GM19452 (cell line): ENCODE data around the gene GCFC2.
A peak's percentile ranks its signal among the peaks of the same experiment; 100 is the strongest.
"Not testable (repeated sequence)": the region's sequence is repeated elsewhere in the genome, so short reads cannot be mapped to it uniquely, and the experiment has no call there.

Experiments
- ATAC-seq: cut with Tn5 transposase; IDR thresholded peaks from one replicate; pipeline ENCODE4 v1.9.1; 2021; ENCODE audit not compliant: unreplicated experiment

Gene GCFC2

DNA sequence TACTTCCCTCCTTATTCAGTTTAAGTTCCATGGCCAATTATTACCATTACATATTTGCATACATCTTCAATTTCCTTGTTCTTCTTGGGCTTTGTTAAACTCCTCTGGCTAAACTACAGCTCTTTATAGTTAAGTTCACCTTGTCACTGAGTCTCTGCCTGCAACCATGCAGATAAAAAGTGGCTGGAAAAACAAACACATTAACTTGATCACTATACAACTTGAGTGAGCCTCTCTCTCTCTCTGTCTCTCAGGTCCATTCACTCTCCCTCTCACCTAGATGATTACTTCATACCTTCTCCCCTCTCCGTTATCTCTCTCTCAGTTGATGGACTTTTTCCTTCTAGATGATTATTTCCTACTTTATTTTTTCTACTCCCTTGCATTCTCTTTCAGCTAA lies 30.3 kb downstream of the GCFC2 start:
- ATAC-seq = no peak

DNA sequence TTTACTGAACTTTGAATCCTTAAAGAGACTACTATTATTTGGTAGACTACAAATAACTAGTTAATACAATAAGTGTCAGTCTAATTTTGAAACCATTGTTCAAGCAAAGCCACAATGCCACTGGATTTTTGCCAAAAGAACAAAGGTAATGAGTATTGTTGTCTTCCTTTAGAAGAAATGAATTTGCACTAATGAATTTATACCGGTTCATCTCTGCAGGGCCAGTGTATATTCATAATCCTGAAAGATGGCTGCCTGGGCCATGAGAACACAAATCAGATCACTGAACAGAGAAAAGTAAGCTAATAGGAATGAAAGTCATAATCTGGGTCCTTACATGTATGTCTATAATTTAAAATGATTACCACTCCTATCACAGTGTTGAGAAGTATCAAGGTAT lies 31.2 kb downstream of the GCFC2 start:
- ATAC-seq = no peak

DNA sequence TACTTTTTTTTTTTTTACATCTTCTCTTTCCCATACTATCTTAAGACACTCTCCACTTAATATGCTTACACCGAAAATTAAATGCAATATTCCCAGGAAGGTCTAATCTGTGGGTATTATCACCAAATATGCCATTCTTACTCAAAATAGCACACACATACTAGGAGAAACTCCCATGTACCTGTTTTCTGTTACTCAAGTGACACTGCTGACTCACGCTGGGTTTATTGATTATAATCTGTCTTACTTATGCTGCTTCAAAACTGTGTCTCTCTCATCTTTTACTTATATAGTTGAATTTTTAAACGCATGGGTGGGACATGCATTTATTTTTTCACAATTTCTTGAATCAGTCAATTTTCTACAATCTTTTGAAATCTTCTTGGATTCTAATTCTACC lies 34.3 kb downstream of the GCFC2 start:
- no peak for ATAC-seq

- no peak for ATAC-seq
Measured at GRCh38 chr2:75675908-75676307, 34.8 kb downstream of the GCFC2 start.

GRCh38 chr2:75675423-75675822 lies 35.3 kb downstream of the GCFC2 start:
- ATAC-seq = not testable (repeated sequence)

DNA sequence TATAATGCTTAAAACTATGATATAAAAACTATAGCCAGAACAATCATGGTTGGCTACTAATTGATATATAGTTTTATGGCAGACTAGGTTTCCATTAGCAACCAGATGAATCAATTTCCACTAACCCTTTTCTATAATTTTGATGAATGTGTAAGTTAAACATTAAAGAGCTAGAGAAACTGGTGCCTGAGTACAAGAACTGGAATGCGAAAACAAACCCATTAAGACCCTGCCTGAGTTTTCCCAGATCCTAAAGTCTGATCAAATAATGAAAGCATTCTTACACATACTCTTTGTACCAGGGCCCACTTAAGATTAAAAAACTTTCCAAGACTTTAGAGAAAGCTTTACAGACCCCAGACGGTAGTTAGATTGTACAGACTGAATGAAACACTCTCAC lies 42.8 kb downstream of the GCFC2 start:
- ATAC-seq = no peak

DNA sequence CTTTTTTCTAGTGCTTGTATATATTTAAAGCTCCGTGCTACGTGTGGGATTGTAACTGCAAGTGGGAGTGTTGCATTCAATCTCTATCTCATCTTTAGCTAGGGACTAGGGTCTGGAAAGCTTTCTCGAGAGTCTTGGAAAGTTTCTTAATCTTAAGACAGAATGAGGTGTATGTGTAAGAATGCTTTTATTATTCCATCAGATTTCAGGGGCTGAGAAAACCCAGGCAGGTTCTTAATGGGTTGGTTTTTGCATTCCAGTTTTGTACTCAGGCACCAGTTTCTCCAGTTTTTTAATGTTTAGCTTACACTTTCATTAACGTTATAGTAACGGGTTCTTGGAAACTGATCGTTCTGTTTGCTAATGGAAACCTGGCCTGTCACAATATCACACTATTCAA lies 43.8 kb downstream of the GCFC2 start:
- ATAC-seq = no peak

DNA sequence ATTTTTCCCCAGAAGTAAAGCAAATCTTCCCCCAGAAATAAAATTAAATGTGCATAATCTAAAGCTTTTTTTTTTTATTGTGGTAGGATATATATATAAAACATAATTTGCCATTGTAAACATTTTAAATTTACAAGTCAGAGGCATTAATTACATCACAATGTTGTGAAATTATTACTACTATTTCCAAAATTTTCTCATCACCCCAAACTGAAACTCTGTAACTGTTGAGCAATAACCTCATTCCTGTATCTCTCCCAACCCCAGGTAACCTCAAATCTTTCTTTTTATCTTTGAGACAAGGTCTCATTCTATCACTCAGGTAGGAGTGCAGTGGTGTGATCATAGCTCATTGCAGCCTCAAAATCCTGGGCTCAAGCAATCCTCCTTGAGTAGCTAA lies 52.9 kb downstream of the GCFC2 start:
- ATAC-seq = no peak

- ATAC-seq = no peak
Measured at GRCh38 chr2:75656563-75656962, 54.2 kb downstream of the GCFC2 start.

DNA sequence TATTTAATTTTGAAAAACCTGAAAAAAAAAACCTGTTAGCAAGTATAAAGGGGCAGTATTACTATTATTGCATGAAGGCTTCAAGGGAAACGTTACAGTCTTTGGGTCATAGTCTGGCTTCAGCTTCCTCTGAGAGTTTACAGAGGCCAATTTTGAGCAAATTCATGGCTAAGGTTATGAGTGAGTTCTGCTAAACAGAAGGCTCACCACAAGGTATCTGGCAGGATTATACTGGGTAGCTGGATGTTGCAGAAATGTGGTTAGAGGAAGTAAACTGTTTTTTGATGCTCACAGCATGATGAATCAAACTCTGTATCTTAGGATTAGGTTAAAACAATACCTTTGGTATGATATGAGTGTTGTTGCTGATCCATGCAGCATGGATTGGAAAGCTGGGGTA lies 54.9 kb downstream of the GCFC2 start:
- no peak for ATAC-seq

GRCh38 chr2:75654012-75654411 lies 56.7 kb downstream of the GCFC2 start:
- ATAC-seq = no peak

DNA sequence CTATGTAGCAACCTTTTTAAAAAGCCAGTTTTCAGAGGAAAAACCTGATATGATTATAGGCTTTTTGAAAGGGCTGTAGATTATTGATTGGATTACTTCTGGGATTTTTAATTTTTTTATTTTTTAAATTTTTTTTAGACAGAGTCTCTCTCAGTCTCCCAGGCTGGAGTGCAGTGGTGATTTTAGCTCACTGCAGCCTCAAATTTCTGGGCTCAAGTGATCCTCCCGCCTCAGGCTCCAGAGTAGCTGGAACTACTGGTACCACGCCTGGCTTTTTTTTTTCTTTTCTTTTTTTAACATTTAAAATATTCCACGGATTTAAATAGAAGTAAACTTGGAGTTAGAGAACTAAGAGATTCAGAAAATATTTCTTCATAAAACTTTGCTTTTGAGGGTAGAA lies 62.9 kb downstream of the GCFC2 start:
- ATAC-seq = no peak

- ATAC-seq = peak; percentile 97
Measured at GRCh38 chr2:75646583-75647425, 63.9 kb downstream of the GCFC2 start, which contains the start of gene MRPL19. TSS of gene MRPL19 (plus strand) at chr2:75646783. CDS start at chr2:75646808, 25 bp downstream.

GRCh38 chr2:75646090-75646582 lies 64.6 kb downstream of the GCFC2 start:
- ATAC-seq = peak; percentile 5

- no peak for ATAC-seq
Measured at GRCh38 chr2:75645643-75646042, 65.1 kb downstream of the GCFC2 start.

DNA sequence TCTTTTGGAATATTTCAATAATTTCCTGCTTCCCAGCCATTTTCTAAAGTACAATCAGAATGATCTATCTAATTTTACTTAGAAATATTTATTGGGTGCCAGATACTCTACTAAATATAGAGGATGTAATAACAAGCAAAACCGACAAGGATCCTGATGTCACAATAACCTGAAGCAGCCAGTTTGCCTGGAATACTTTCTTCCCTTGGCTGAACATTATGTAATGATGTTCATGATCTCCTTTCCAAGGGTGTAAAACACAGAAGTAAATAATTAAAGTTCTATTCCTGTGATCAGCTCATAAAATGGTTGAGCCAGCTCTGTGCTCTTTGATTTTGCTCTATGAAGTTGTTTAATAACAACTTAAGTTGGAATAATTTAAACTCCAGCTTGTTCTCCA lies 66.7 kb downstream of the GCFC2 start:
- no peak for ATAC-seq

DNA sequence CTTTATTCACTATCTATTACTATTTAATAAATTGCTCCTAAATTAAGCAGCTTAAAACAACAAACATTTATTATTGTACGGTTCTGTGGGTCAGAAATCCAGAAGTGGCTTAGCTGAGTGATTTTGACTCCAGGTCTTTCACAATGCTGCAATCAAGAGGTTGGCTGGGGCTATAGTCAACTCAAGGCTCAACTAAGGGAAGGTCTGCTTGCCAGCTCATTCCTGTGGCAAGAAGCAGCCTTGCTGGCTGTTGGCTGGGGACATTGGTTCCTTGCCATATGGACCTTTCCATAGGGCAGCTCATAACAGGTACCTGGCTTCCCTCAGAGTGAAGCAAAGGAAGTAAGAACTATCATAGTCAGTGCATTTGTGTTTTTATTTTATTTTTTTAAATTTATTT lies 69.1 kb downstream of the GCFC2 start:
- no peak for ATAC-seq

DNA sequence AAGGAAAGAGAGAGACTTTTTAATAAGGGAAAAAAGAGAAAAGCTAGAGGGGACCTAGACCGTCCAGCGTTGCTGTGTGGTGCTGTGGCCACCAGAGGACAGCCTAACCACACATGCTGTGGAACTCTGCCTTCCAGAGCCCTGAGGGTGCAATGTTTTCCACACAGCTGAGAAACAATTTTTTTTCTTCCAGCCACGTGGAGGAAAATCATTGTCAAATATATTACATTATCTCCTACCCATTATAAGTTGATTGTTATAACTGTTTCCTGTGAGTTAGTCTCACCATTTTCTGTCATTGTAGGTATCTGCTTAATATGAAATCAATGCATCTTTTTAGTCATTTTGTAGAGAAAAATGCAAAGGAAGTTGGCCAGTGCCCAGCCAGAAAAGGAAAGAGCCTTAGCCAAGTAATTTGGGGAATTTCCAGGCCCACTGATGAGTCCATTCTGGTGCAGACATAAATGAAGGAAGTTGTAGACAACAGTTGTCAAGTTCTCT lies 70.0 kb downstream of the GCFC2 start:
- peak; percentile 95 for ATAC-seq

- no peak for ATAC-seq
Measured at GRCh38 chr2:75637568-75637967, 73.1 kb downstream of the GCFC2 start.

GRCh38 chr2:75634945-75635344 lies 75.8 kb downstream of the GCFC2 start:
- no peak for ATAC-seq

DNA sequence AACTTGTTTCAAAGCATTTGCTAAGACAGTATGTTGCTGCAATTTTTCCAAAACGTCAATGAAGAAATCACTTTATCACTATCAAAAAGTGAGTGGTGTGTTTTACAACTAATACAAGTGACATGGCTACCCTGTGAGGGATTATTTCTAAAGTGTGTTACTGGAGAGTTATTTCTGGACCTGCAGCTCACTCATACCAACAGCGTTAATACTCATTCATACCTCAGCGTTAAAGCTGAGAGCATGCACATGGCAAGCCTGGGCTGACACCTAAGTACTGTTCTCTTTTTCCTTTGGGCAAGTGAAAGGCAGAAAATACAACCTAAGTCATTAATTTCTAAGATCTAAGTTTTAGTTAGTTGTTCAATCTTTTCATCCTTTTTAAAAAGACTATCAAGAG lies 77.1 kb downstream of the GCFC2 start:
- ATAC-seq = no peak

DNA sequence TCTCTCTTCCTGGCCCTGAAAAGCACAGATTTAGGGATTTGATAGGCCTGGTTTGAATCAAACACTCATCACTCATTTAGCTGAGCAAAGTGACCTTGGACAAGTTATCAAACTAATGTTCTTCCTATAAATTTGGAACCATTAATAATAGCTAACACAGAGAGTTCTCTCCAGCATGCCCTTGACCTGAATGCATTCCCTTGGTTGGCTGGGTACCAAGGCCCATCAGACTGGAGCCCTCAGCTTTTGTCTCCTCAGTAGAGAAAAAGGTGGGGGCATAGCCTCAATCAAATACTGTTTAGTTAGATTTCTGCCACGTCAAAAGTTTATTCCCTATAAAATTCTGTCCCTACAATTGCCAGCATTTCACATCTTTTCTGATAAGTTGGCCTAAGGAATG lies 77.9 kb downstream of the GCFC2 start:
- no peak for ATAC-seq
